Measurements from ENCODE around the gene HMOX1. TPM values are rescaled to one million over a fixed set of nuclear protein-coding genes. Genes with fewer than 3 reads are reported as not detected.

The HMOX1 gene
- total and polyA plus RNA-seq, 2 of the 13 experiments (the other 11 are each of a cell fraction or from before 2014, with no cell fraction given): 53.6 to 67.4 TPM

DNA sequence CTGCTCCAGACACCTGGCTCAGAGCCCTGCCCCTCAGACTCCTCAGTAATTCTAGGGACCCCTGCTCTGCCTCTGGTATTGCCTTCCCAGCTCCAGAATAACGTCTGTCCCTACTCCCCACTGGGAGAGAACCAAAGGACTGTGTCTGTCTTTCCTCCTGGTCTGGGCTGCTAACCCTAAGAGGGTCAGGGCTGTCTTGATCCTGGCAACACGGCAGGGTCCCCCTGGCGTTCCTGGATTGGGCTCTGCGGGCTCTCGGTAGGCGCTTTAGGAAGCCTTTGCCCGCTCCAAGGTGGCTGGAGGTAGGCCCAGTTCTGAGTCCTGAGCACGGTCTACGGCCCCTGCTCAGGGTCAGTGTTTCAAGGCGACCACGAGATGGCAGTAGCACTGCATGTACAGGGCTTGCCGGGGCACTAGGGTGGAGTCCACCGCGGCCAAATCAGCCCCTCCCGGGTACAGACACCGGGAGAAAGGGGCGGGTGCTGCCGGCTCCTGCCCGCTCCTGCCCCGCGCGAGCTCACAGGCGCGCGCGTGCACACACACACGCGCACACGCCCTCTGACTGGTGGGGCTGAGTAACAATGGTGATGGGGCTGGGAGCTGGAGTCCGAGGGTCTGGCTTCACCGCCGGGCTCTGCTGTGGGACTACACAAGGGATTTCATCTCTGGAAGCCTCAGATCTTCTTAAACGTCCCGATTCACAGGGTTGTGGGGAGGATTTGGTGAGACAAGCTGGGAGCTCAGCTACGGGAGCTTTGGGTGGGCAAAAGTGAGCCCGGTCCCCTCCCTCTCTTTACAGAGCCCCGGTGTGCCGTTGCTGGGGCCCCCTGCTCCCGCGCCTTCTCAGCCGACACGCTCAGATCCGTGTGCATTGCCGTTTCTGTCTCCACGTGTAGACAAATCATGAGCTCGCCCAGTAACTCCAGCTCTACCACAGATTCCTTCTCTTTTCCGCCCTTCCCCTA is 30.1 kb upstream of the HMOX1 start (continued):
- TF ChIP-seq ARNT (IDR thresholded peaks at IDR 0.05): no peak
- TF ChIP-seq MIER2 (CRISPR knock-in tag; IDR thresholded peaks at IDR 0.05): no peak
- TF ChIP-seq, protein P1, sequence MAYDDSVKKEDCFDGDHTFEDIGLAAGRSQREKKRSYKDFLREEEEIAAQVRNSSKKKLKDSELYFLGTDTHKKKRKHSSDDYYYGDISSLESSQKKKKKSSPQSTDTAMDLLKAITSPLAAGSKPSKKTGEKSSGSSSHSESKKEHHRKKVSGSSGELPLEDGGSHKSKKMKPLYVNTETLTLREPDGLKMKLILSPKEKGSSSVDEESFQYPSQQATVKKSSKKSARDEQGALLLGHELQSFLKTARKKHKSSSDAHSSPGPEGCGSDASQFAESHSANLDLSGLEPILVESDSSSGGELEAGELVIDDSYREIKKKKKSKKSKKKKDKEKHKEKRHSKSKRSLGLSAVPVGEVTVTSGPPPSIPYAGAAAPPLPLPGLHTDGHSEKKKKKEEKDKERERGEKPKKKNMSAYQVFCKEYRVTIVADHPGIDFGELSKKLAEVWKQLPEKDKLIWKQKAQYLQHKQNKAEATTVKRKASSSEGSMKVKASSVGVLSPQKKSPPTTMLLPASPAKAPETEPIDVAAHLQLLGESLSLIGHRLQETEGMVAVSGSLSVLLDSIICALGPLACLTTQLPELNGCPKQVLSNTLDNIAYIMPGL (CRISPR knock-in tag; IDR thresholded peaks at IDR 0.05; ENCODE audit: borderline replicate concordance in 1 of 2, low read depth in 1 of 2): peak; percentile 42 to 70; a peak in 1 of 4 replicates
- TF ChIP-seq NRL (CRISPR knock-in tag; IDR thresholded peaks at IDR 0.05; ENCODE audit: borderline replicate concordance): peak; percentile 52; the same call in 1 of the 2 replicates
- peak; percentile 58; the same call in 1 of the 2 replicates for TF ChIP-seq ZFP37 (CRISPR knock-in tag; IDR thresholded peaks at IDR 0.05; ENCODE audit: borderline replicate concordance)
- no peak; the same call in 1 of the 2 replicates for TF ChIP-seq ZNF761 (CRISPR knock-in tag; conservative IDR thresholded peaks at IDR 0.05)
- TF ChIP-seq RBAK (CRISPR knock-in tag; IDR thresholded peaks at IDR 0.05): no peak
- TF ChIP-seq, protein P2, sequence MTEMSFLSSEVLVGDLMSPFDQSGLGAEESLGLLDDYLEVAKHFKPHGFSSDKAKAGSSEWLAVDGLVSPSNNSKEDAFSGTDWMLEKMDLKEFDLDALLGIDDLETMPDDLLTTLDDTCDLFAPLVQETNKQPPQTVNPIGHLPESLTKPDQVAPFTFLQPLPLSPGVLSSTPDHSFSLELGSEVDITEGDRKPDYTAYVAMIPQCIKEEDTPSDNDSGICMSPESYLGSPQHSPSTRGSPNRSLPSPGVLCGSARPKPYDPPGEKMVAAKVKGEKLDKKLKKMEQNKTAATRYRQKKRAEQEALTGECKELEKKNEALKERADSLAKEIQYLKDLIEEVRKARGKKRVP (CRISPR knock-in tag; IDR thresholded peaks at IDR 0.05): no peak
- TF ChIP-seq SCMH1 (CRISPR knock-in tag; IDR thresholded peaks at IDR 0.05; ENCODE audit: borderline replicate concordance): no peak
- no peak for TF ChIP-seq ZNF260 (CRISPR knock-in tag; IDR thresholded peaks at IDR 0.05; ENCODE audit: borderline replicate concordance, low read depth)
- no peak for TF ChIP-seq ZNF607 (CRISPR knock-in tag; IDR thresholded peaks at IDR 0.05; ENCODE audit: borderline replicate concordance)
- TF ChIP-seq HNRNPLL (IDR thresholded peaks at IDR 0.05; ENCODE audit: low read depth, low read length, poor library complexity, severe bottlenecking): no peak
- no peak for TF ChIP-seq LCORL (IDR thresholded peaks at IDR 0.05)
- peak; percentile 88; the same call in 1 of the 2 replicates for TF ChIP-seq LCORL (CRISPR knock-in tag; IDR thresholded peaks at IDR 0.05)
- TF ChIP-seq ZBTB1 (CRISPR knock-in tag; IDR thresholded peaks at IDR 0.05; ENCODE audit: borderline replicate concordance): no peak
- TF ChIP-seq, protein P3, sequence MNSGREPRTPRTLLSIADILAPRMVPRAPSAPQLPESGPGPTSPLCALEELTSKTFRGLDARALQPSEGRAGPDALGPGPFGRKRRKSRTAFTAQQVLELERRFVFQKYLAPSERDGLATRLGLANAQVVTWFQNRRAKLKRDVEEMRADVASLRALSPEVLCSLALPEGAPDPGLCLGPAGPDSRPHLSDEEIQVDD (CRISPR knock-in tag; IDR thresholded peaks at IDR 0.05; ENCODE audit: borderline replicate concordance): no peak
- TF ChIP-seq ATF1 (CRISPR knock-in tag; IDR thresholded peaks at IDR 0.05): no peak
- no peak for TF ChIP-seq ZNF496 (CRISPR knock-in tag; IDR thresholded peaks at IDR 0.05; ENCODE audit: insufficient replicate concordance)
- TF ChIP-seq, protein P4, sequence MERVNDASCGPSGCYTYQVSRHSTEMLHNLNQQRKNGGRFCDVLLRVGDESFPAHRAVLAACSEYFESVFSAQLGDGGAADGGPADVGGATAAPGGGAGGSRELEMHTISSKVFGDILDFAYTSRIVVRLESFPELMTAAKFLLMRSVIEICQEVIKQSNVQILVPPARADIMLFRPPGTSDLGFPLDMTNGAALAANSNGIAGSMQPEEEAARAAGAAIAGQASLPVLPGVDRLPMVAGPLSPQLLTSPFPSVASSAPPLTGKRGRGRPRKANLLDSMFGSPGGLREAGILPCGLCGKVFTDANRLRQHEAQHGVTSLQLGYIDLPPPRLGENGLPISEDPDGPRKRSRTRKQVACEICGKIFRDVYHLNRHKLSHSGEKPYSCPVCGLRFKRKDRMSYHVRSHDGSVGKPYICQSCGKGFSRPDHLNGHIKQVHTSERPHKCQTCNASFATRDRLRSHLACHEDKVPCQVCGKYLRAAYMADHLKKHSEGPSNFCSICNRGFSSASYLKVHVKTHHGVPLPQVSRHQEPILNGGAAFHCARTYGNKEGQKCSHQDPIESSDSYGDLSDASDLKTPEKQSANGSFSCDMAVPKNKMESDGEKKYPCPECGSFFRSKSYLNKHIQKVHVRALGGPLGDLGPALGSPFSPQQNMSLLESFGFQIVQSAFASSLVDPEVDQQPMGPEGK (CRISPR knock-in tag; IDR thresholded peaks at IDR 0.05): peak; percentile 92
- TF ChIP-seq FOXA3 (CRISPR knock-in tag; IDR thresholded peaks at IDR 0.05): peak; percentile 52; the same call in 1 of the 2 replicates
- no peak; the same call in 1 of the 2 replicates for TF ChIP-seq ZBTB38 (CRISPR knock-in tag; IDR thresholded peaks at IDR 0.05)
- TF ChIP-seq KLF15 (CRISPR knock-in tag; IDR thresholded peaks at IDR 0.05; ENCODE audit: borderline replicate concordance): no peak
- TF ChIP-seq NAIF1 (CRISPR knock-in tag; IDR thresholded peaks at IDR 0.05; ENCODE audit: borderline replicate concordance): no peak
- TF ChIP-seq ZNF782 (CRISPR knock-in tag; IDR thresholded peaks at IDR 0.05; ENCODE audit: borderline replicate concordance): no peak
